Activated naive CD8-positive, alpha-beta T cell treated with anti-CD3 and anti-CD28 coated beads, Interleukin-2, amount 50 U/mL, for 24 hours (primary cell): ENCODE results near the gene SNED1.

Experiments used
- ATAC-seq: fragments of 150-1000 bp; cut with Tn5 transposase; one replicate; pipeline ENCODE4 v1.10.0; 2021
- DNase-seq: peaks from one replicate; pipeline ENCODE4 v3.0.0; 2021
- H3K27ac Mint-ChIP-seq: one replicate; pipeline ENCODE4 v1.8.0; 2021; ENCODE audit warnings: mild to moderate bottlenecking, mixed read lengths
- H3K27me3 Mint-ChIP-seq: one replicate; pipeline ENCODE4 v1.8.0; 2021; ENCODE audit warnings: mixed read lengths
- H3K36me3 Mint-ChIP-seq: one replicate; pipeline ENCODE4 v1.8.0; 2021; ENCODE audit warnings: low read depth, mixed read lengths
- H3K4me1 Mint-ChIP-seq: one replicate; pipeline ENCODE4 v1.8.0; 2021; ENCODE audit warnings: mixed read lengths
- H3K4me3 Mint-ChIP-seq: one replicate; pipeline ENCODE4 v1.8.0; 2021; ENCODE audit warnings: mild to moderate bottlenecking, moderate library complexity, mixed read lengths
- H3K9me3 Mint-ChIP-seq: one replicate; pipeline ENCODE4 v1.8.0; 2021; ENCODE audit warnings: mixed read lengths

The SNED1 gene

DNA sequence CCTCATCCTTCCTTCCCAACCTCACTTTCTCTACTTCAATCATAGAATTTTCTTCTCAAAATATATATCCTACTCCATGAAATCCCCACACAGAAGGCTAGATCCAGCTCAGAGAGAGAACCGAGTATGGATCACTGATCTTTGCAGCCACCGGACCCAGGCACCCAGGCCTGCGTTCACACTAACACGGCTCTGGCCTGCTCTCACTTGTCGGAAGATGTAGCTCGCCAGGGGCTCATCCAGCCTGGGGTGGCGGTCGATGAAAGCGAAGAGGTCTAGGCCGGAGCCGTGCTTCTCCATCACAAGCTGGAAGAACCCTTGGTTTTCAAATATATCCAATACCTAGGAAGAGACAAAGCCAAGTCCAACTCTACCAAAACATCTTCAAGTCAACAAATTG lies 116.4 kb downstream of the SNED1 start:
- Mint-ChIP-seq H3K4me1 (peaks cover 29% of the 10 kb centered on the region), H3K4me3 (no peak overlapping the region), H3K27me3 (no peaks in the 10 kb centered on the region), H3K9me3 (no peaks in the 10 kb centered on the region), H3K36me3 (peaks cover 25% of the 10 kb centered on the region), H3K27ac (no peak overlapping the region)
- no peak for ATAC-seq
- no peak for DNase-seq

GRCh38 chr2:241115361-241115760 lies 116.9 kb downstream of the SNED1 start:
- Mint-ChIP-seq H3K27me3 (no peaks in the 10 kb centered on the region), H3K36me3 (peaks cover 27% of the 10 kb centered on the region), H3K27ac (no peak overlapping the region), H3K4me1 (peaks cover 26% of the 10 kb centered on the region), H3K9me3 (peaks cover 2% of the 10 kb centered on the region), H3K4me3 (no peak overlapping the region)
- ATAC-seq (no peak), DNase-seq (no peak)

GRCh38 chr2:241116606-241117560 lies 118.5 kb downstream of the SNED1 start:
- Mint-ChIP-seq H3K4me1 (peaks cover 17% of the 10 kb centered on the region), H3K27me3 (no peaks in the 10 kb centered on the region), H3K9me3 (peaks cover 11% of the 10 kb centered on the region), H3K27ac (no peak overlapping the region), H3K4me3 (no peak overlapping the region), H3K36me3 (peaks cover 36% of the 10 kb centered on the region)
- DNase-seq (no peak), ATAC-seq (no peak)

DNA sequence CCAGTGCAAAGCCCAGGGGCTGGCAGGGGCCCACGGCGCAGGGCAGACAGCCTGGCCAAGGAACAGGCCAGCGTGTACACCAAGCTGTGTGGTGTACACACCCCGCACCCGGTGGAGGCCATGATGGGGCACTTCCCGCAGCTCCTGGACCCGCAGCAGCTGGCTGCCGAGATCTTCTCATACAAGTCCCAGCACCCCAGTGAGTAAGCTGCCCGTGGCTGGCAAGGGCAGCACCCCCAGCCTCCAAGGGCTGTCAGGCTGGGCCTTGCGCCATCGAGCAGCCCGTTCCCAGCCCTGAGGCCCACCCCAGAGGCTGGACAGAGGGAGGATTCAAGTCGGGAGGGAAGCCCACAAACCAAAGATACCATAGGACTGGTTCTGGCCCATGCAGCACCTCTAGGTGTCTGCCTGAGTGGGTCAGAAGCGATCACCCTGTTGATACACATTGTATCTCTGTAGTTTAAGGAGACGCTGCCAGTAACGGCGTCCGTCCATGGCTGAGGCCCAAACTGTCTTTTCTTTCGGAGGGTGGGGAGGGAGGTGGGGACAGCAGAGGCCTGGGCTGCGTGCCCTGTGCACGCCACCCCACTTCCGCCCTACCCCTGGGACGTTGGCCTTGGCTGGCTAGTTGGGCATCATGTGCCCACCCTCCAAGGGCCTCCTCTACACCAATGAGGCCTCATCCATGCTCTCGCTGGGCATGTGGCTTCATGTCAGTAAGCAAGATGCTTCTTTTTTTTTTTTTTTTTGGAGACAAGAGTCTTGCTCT lies 120.5 kb downstream of the SNED1 start:
- DNase-seq (no peak), ATAC-seq (no peak)
- no peak overlapping the region for H3K4me3 Mint-ChIP-seq
- H3K27ac Mint-ChIP-seq: no peak overlapping the region
- peaks cover 4% of the 10 kb centered on the region for H3K4me1 Mint-ChIP-seq
- no peaks in the 10 kb centered on the region for H3K27me3 Mint-ChIP-seq
- H3K9me3 Mint-ChIP-seq: peaks cover 11% of the 10 kb centered on the region
- peaks cover 33% of the 10 kb centered on the region for H3K36me3 Mint-ChIP-seq

GRCh38 chr2:241120440-241120839 lies 122.0 kb downstream of the SNED1 start:
- Mint-ChIP-seq H3K4me1 (peaks cover 4% of the 10 kb centered on the region), H3K36me3 (peaks cover 37% of the 10 kb centered on the region), H3K27ac (no peak overlapping the region), H3K9me3 (peaks cover 11% of the 10 kb centered on the region), H3K4me3 (no peak overlapping the region), H3K27me3 (no peaks in the 10 kb centered on the region)
- DNase-seq (no peak), ATAC-seq (peak; percentile 61)

GRCh38 chr2:241121008-241121407 lies 122.6 kb downstream of the SNED1 start:
- ATAC-seq (no peak), DNase-seq (no peak)
- peaks cover 6% of the 10 kb centered on the region for H3K4me1 Mint-ChIP-seq
- no peak overlapping the region for H3K27ac Mint-ChIP-seq
- no peak overlapping the region for H3K4me3 Mint-ChIP-seq
- peaks cover 11% of the 10 kb centered on the region for H3K9me3 Mint-ChIP-seq
- H3K36me3 Mint-ChIP-seq: peaks cover 36% of the 10 kb centered on the region
- H3K27me3 Mint-ChIP-seq: no peaks in the 10 kb centered on the region

GRCh38 chr2:241122376-241123002 lies 124.1 kb downstream of the SNED1 start:
- Mint-ChIP-seq H3K36me3 (peaks cover 24% of the 10 kb centered on the region), H3K27me3 (no peaks in the 10 kb centered on the region), H3K9me3 (peaks cover 11% of the 10 kb centered on the region), H3K4me1 (peaks cover 10% of the 10 kb centered on the region), H3K27ac (no peak overlapping the region), H3K4me3 (no peak overlapping the region)
- DNase-seq: no peak
- no peak for ATAC-seq

- no peak overlapping the region for H3K4me3 Mint-ChIP-seq
- no peaks in the 10 kb centered on the region for H3K27me3 Mint-ChIP-seq
- H3K27ac Mint-ChIP-seq: no peak overlapping the region
- peaks cover 11% of the 10 kb centered on the region for H3K9me3 Mint-ChIP-seq
- peaks cover 26% of the 10 kb centered on the region for H3K36me3 Mint-ChIP-seq
- no peak for ATAC-seq
- peaks cover 25% of the 10 kb centered on the region for H3K4me1 Mint-ChIP-seq
- DNase-seq: no peak
Measured at GRCh38 chr2:241123816-241124536, 125.6 kb downstream of the SNED1 start.

DNA sequence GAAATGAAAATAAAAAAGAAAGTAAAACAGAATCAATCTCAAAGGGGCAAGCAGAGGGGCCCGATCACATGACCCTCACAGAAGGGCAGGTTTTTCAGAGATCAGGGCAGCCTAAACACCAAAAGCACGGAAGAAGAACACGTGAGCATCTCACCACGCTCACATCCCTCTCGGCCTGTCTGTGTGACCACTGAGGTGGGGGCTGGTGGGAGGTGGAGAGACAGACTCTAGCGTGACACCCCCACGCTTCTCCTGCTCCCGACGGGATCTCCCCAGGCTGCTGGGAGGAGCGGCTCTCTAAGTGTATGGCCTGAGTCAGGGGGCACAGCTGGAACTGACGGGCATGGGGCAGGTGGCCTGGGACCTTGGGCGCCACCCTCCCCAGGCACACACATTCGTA lies 127.2 kb downstream of the SNED1 start:
- no peaks in the 10 kb centered on the region for H3K27me3 Mint-ChIP-seq
- H3K9me3 Mint-ChIP-seq: peaks cover 6% of the 10 kb centered on the region
- DNase-seq: no peak

DNA sequence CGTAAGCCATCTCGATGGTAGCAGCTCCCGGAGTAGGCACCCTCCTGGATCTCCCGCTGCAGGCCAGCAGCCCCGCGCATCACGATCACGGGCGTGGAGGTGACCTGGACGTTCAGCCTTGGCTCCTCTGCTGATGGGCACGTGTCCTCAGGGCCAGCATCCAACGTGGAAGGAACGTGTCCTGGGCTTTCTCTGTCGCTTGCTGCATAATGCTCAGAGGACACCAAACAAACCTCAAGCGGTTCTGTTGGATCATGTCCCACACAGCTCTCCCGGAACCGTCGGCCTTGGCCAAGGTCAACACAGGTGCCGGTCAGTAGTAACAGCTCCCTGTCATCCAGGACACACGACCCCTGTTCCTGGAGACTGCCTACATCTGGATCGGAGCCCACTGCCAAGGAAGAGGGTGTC lies 127.8 kb downstream of the SNED1 start:
- no peak overlapping the region for H3K27ac Mint-ChIP-seq
- no peak overlapping the region for H3K4me3 Mint-ChIP-seq
- no peaks in the 10 kb centered on the region for H3K27me3 Mint-ChIP-seq
- DNase-seq: no peak
- peaks cover 28% of the 10 kb centered on the region for H3K4me1 Mint-ChIP-seq
- H3K36me3 Mint-ChIP-seq: peaks cover 22% of the 10 kb centered on the region
- ATAC-seq: no peak
- H3K9me3 Mint-ChIP-seq: peaks cover under 1% of the 10 kb centered on the region

More for the DNA sequence above, 127.2 kb downstream of the SNED1 start:
- Mint-ChIP-seq H3K4me1 (peaks cover 28% of the 10 kb centered on the region), H3K4me3 (no peak overlapping the region), H3K27ac (no peak overlapping the region), H3K36me3 (peaks cover 25% of the 10 kb centered on the region)
- no peak for ATAC-seq

- Mint-ChIP-seq H3K27ac (no peak overlapping the region), H3K27me3 (no peaks in the 10 kb centered on the region), H3K9me3 (no peaks in the 10 kb centered on the region), H3K4me3 (no peak overlapping the region), H3K4me1 (peaks cover 28% of the 10 kb centered on the region), H3K36me3 (peaks cover 16% of the 10 kb centered on the region)
- DNase-seq (no peak), ATAC-seq (no peak)
Measured at GRCh38 chr2:241126771-241127202, 128.4 kb downstream of the SNED1 start.

- H3K4me1 Mint-ChIP-seq: peaks cover 28% of the 10 kb centered on the region
- H3K4me3 Mint-ChIP-seq: no peak overlapping the region
- H3K27ac Mint-ChIP-seq: peak overlapping the region; percentile 81
- peaks cover 22% of the 10 kb centered on the region for H3K36me3 Mint-ChIP-seq
- DNase-seq (no peak), ATAC-seq (no peak)
- no peaks in the 10 kb centered on the region for H3K27me3 Mint-ChIP-seq
- H3K9me3 Mint-ChIP-seq: no peaks in the 10 kb centered on the region
Measured at GRCh38 chr2:241128266-241128665, 129.8 kb downstream of the SNED1 start.

GRCh38 chr2:241129086-241129871 lies 130.9 kb downstream of the SNED1 start:
- no peaks in the 10 kb centered on the region for H3K9me3 Mint-ChIP-seq
- DNase-seq (no peak), ATAC-seq (no peak)
- no peak overlapping the region for H3K27ac Mint-ChIP-seq
- peaks cover 28% of the 10 kb centered on the region for H3K4me1 Mint-ChIP-seq
- peaks cover 18% of the 10 kb centered on the region for H3K36me3 Mint-ChIP-seq
- no peak overlapping the region for H3K4me3 Mint-ChIP-seq
- H3K27me3 Mint-ChIP-seq: no peaks in the 10 kb centered on the region
